ENCODE data around the gene PTX4. TPM values are rescaled to one million over a fixed set of nuclear protein-coding genes. Genes with fewer than 3 reads are reported as not detected.

PTX4 gene
- total RNA-seq, 1 experiment from 2014 or later: not detected

DNA sequence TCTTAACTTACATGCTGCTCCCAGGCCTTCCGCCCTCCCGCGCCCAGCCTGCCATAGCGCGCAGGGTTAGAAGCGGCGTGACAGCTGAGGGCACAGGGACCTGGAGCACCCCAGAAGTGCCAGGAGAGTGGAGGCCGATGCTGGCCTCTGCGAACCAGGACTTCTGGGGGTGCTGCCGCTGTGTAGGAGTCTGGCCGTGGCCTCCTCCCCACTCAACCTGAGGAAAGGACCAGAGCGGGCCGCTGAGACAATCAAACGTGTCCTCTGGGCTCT is 42.8 kb upstream of the PTX4 start:
- TF ChIP-seq, protein P1, sequence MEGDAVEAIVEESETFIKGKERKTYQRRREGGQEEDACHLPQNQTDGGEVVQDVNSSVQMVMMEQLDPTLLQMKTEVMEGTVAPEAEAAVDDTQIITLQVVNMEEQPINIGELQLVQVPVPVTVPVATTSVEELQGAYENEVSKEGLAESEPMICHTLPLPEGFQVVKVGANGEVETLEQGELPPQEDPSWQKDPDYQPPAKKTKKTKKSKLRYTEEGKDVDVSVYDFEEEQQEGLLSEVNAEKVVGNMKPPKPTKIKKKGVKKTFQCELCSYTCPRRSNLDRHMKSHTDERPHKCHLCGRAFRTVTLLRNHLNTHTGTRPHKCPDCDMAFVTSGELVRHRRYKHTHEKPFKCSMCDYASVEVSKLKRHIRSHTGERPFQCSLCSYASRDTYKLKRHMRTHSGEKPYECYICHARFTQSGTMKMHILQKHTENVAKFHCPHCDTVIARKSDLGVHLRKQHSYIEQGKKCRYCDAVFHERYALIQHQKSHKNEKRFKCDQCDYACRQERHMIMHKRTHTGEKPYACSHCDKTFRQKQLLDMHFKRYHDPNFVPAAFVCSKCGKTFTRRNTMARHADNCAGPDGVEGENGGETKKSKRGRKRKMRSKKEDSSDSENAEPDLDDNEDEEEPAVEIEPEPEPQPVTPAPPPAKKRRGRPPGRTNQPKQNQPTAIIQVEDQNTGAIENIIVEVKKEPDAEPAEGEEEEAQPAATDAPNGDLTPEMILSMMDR (conservative IDR thresholded peaks at IDR 0.05): no peak
- Histone ChIP-seq H2BK15ac (ENCODE audit: low read depth, low read length) (no peak overlapping the region), H3K23ac (ENCODE audit: insufficient read length, low read depth, low read length) (no peak overlapping the region), H3K18ac (ENCODE audit: insufficient read length, low read depth, low read length) (no peak overlapping the region), H3T11ph (ENCODE audit: low read length) (no peak overlapping the region), H2BK5ac (ENCODE audit: insufficient read length, low read length) (no peak overlapping the region), H2AK5ac (ENCODE audit: insufficient read length, low read length) (no peak overlapping the region), H3K4ac (ENCODE audit: low read depth, low read length) (no peak overlapping the region), H2BK12ac (ENCODE audit: insufficient read length, low read depth, low read length) (no peak overlapping the region), H2AFZ (ENCODE audit: low read length) (no peak overlapping the region), H4K8ac (replicated peaks; ENCODE audit: insufficient read length, low read depth, low read length) (no peak overlapping the region), H4K5ac (ENCODE audit: insufficient read length, low read depth, low read length) (no peak overlapping the region), H3K4me2 (ENCODE audit: insufficient read depth, insufficient read length, low read length) (no peak overlapping the region), H3K56ac (ENCODE audit: insufficient read length, low read depth, low read length) (no peak overlapping the region), H3K27me3 (ENCODE audit: insufficient read depth, low read length) (no peaks in the 10 kb centered on the region; the same call in 1 of the 2 replicates), H3K14ac (ENCODE audit: insufficient read depth, low read length) (no peak overlapping the region), H2BK120ac (ENCODE audit: low read depth, low read length, poor library complexity, severe bottlenecking) (no peak overlapping the region), H3K79me1 (ENCODE audit: insufficient read depth, low read depth, low read length, poor library complexity, severe bottlenecking) (no peaks in the 10 kb centered on the region), H4K91ac (ENCODE audit: insufficient read length, low read depth, low read length) (no peak overlapping the region), H3K23me2 (ENCODE audit: insufficient read length, low read depth, low read length, poor library complexity, severe bottlenecking) (no peaks in the 10 kb centered on the region), H4K20me1 (ENCODE audit: control insufficient read depth, insufficient read depth, insufficient read length) (no peaks in the 10 kb centered on the region), H3K9me3 (ENCODE audit: control insufficient read depth, low read depth, low read length) (no peaks in the 10 kb centered on the region), H3K9ac (ENCODE audit: extremely low read depth, insufficient read length, low read length) (no peak overlapping the region), H2BK20ac (ENCODE audit: low read depth, low read length, poor library complexity, severe bottlenecking) (no peak overlapping the region), H3K4me1 (ENCODE audit: insufficient read depth, low read length) (no peaks in the 10 kb centered on the region), H3K27ac (ENCODE audit: insufficient read length, low read depth, low read length) (no peak overlapping the region), H3K79me2 (ENCODE audit: insufficient read depth, low read length) (no peaks in the 10 kb centered on the region)
- Mint-ChIP-seq H3K36me3 (ENCODE audit: insufficient read depth in 1 of 3, low read depth in 3 of 3) (no peaks in the 10 kb centered on the region), H3K9me3 (no peaks in the 10 kb centered on the region), H3K27ac (no peak overlapping the region), H3K4me3 (no peak overlapping the region), H3K4me1 (no peaks in the 10 kb centered on the region; a peak in 1 of 4 replicates), H3K27me3 (ENCODE audit: low read depth) (no peaks in the 10 kb centered on the region)
- WGBS (ENCODE audit: extremely low coverage, insufficient read length, low lambda C conversion rate): no CpG with 5 or more reads among the region's 14 CpGs
- DNase-seq: no peak

Data from H9 (cell line).